ENCODE data around the gene BCL2L13.

DNA sequence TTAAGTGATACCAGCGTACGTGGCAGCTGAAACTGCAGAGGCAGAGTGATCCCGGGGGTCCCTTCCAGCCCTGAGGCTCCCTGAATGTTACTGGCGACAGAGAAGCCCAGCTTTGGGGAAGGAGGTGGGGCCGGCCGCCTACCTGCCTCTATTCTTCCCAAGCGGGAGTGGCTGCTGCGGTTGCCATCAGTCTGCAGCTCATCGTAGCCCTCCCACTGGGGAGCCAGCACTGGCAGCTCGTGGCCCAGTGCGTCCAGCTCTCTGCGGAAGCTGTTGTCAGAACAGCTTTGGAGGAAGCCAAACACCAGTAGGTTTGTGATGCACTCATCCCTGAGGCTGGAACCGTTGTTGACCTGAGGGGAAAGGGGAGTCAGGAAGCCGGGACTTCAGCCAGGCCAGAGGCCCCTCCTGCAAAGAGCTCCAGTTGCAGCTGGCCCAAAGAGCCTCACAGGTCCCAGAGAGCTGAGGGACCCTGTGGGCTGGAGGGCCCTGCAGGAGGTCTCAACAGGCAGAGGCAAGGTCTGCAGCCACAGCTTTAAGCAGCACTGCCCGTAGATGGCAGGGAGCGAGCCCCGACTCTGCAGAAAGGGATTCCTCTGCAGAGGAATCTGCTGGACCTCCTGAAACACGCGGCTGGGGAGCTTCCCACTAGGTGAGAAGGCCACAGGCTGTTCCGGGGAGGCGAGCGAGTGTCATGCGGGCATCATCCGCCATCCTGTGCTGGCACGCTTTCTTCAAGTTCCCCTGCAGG lies 105.3 kb downstream of the BCL2L13 start:
- TF ChIP-seq, protein P1, sequence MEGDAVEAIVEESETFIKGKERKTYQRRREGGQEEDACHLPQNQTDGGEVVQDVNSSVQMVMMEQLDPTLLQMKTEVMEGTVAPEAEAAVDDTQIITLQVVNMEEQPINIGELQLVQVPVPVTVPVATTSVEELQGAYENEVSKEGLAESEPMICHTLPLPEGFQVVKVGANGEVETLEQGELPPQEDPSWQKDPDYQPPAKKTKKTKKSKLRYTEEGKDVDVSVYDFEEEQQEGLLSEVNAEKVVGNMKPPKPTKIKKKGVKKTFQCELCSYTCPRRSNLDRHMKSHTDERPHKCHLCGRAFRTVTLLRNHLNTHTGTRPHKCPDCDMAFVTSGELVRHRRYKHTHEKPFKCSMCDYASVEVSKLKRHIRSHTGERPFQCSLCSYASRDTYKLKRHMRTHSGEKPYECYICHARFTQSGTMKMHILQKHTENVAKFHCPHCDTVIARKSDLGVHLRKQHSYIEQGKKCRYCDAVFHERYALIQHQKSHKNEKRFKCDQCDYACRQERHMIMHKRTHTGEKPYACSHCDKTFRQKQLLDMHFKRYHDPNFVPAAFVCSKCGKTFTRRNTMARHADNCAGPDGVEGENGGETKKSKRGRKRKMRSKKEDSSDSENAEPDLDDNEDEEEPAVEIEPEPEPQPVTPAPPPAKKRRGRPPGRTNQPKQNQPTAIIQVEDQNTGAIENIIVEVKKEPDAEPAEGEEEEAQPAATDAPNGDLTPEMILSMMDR (IDR thresholded peaks at IDR 0.05) = no peak
- TF ChIP-seq POLR2A (IDR thresholded peaks at IDR 0.05) = no peak

Measured in uterus (tissue), 2 donors.